Large intestine (tissue), 3 donors: ENCODE data around the gene SFSWAP. TPM values are rescaled to one million over a fixed set of nuclear protein-coding genes. Genes with fewer than 3 reads are reported as not detected.
"Not testable (repeated sequence)": the region's sequence is repeated elsewhere in the genome, so short reads cannot be mapped to it uniquely, and the experiment has no call there.

Experiments
- DNase-seq, 2 donors: peaks; one replicate each; pipeline versions ENCODE4 v3.0.0 to v3.0.0-alpha.2; 2013
- H3K27ac ChIP-seq: one replicate; pipeline ENCODE4 v1.5.1; 2013; ENCODE audit warnings: low read length
- H3K27me3 ChIP-seq: 2 replicates; pipeline ENCODE4 v1.6.1; 2013; ENCODE audit warnings: low read length; ENCODE audit not compliant: control insufficient read depth, insufficient read depth
- H3K36me3 ChIP-seq: 2 replicates; pipeline ENCODE4 v1.6.1; 2013; ENCODE audit warnings: low read length; ENCODE audit not compliant: control insufficient read depth, insufficient read depth
- H3K4me1 ChIP-seq: one replicate; pipeline ENCODE4 v1.6.1; 2013; ENCODE audit warnings: low read length; ENCODE audit not compliant: control insufficient read depth, insufficient read depth
- H3K4me3 ChIP-seq: one replicate; pipeline ENCODE4 v1.5.1; 2013; ENCODE audit warnings: low read length
- H3K9me3 ChIP-seq: one replicate; pipeline ENCODE4 v1.6.1; 2013; ENCODE audit warnings: mild to moderate bottlenecking, low read depth, low read length, moderate library complexity; ENCODE audit not compliant: control insufficient read depth
- WGBS: methylation state at CpG from one replicate; pipeline ENCODE4 v1.1.5; 2013; ENCODE audit warnings: low lambda C conversion rate; ENCODE audit not compliant: insufficient coverage; 5-methylcytosine and 5-hydroxymethylcytosine counted together
- polyA plus RNA-seq: library from polyadenylated mRNA; unstranded; fragments of 120-200 nt; gene quantifications from one replicate; pipeline ENCODE4 v1.2.1, GENCODE V29; 2013

SFSWAP gene
- polyA plus RNA-seq, 1 donor: 37.2 TPM

DNA sequence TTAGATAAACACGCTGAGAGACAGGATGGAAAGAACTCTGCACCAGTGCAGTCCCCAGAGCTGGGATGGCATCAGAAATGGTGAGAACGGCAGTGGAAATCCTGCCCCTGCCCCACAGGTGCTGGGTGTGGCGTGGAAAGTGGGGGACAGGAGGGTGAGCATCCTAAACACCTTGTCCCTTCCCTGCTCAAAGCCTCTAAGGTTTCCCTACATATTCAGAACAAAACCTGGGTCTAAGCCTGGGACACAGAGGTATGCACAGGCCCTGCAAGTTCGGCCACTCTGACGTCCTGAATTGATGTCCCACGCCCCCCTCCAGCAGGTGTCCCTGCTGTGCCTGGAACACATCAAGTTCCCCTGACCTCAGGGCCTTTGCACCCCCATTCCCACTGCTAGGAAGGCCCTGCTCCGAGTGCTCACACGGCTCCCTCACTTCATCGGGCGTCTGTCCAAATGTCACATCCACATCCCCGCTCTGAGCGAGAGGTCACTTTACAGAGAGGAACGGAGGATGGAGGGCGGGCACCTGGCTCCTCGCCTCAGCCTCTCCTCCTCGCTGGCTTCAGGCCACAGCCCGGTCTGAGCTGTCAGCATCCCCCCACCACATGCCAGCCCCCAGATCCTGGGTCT lies 38.5 kb upstream of the SFSWAP start:
- no peaks in the 10 kb centered on the region for H3K9me3 ChIP-seq
- no peak for DNase-seq
- WGBS: no CpG with 5 or more reads among the region's 17 CpGs
- no peaks in the 10 kb centered on the region for H3K36me3 ChIP-seq
- peaks cover 4% of the 10 kb centered on the region for H3K27me3 ChIP-seq
- H3K4me1 ChIP-seq: no peaks in the 10 kb centered on the region
- no peak overlapping the region for H3K27ac ChIP-seq
- no peak overlapping the region for H3K4me3 ChIP-seq

DNA sequence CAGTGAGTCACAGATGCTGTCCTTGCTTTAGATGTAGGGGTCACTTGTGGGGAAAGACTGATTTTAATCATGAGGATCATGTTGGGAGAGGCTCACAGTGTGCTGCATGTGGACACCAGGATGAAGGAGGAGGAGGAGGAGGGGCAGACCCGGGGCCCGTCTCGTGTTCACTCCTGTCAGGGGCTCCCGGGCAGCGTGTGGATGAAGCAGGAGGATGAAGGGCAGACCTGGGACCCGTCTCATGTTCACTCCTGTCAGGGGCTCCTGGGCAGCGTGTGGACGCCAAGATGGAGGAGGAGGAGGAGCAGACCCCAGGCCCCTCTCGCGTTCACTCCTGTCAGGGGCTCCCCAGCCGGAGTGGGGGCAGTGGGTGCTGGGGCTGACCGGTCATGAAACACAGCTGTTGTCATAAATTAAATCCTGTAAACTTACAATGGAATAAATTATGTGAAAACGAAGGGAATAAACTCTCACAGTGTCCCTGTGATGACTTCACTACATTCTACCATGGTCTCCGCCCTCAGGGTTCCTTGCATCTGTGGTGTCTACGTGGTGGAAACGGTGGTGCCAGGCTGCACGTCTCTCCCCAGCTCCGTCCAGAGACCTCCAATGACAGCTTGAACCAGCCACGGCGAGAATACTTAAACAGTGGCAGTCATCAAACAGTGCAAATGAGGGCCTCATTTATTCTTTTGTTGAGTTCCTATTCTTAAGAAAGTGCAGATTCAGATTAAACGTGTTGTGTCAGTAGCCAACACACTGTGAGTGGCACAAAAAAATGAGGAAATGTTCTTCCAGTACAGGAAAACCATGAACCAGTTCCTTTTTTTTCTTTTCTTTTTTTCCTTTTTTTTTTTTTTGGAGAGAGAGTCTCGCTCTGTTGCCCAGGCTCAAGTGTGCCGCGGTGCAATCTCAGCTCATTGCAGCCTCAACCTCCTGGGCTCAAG lies 37.7 kb upstream of the SFSWAP start:
- Histone ChIP-seq H3K4me1 (no peaks in the 10 kb centered on the region), H3K9me3 (no peaks in the 10 kb centered on the region), H3K27me3 (peaks cover 4% of the 10 kb centered on the region), H3K27ac (no peak overlapping the region), H3K36me3 (no peaks in the 10 kb centered on the region), H3K4me3 (no peak overlapping the region)
- WGBS: 100% methylated on average over 1 of the region's 24 CpGs
- DNase-seq: no peak

DNA sequence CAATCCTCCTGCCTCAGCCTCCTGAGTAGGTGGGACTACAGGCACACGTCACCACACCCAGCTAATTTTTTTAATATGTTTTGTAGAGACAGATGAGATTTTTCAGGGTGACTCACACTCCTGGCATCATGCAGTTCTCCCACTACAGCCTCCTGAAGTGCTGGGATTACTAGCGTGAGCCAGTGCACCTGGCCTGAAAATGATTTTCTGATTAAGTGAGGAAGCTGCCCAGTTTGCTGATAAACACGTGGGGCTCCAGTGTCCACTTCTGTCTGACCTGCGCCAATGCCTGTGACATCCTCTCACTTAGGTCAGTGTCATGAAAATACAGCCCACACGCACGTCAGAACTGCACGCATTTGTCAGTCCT lies 37.0 kb upstream of the SFSWAP start:
- no CpG with 5 or more reads among the region's 7 CpGs for WGBS
- no peaks in the 10 kb centered on the region for H3K36me3 ChIP-seq
- H3K9me3 ChIP-seq: no peaks in the 10 kb centered on the region
- DNase-seq: no peak
- no peak overlapping the region for H3K4me3 ChIP-seq
- H3K4me1 ChIP-seq: no peaks in the 10 kb centered on the region
- peaks cover 4% of the 10 kb centered on the region for H3K27me3 ChIP-seq
- H3K27ac ChIP-seq: no peak overlapping the region

DNA sequence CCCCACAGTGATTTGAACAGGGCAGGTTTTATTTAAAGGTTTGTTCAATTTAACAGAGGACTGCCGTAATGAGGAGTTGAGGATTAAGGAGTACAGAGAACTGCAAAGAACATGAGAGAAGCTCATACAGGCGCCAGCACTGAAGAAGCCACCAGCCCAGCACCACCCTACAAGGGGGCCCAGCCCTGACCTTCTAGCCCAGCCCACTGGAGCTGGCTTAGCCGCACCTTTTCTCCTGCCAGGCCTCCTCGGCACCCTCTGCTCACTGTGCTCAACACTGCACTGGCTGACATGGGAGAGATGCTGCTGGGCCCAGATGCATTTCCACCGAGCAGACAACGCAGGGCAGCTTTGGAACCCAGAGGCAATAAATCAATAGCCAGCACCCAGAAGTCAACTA lies 36.5 kb upstream of the SFSWAP start:
- H3K27ac ChIP-seq: no peak overlapping the region
- H3K9me3 ChIP-seq: no peaks in the 10 kb centered on the region
- DNase-seq: no peak
- H3K4me1 ChIP-seq: no peaks in the 10 kb centered on the region
- H3K27me3 ChIP-seq: peaks cover 4% of the 10 kb centered on the region
- no peaks in the 10 kb centered on the region for H3K36me3 ChIP-seq
- no peak overlapping the region for H3K4me3 ChIP-seq
- no CpG with 5 or more reads among the region's 6 CpGs for WGBS

DNA sequence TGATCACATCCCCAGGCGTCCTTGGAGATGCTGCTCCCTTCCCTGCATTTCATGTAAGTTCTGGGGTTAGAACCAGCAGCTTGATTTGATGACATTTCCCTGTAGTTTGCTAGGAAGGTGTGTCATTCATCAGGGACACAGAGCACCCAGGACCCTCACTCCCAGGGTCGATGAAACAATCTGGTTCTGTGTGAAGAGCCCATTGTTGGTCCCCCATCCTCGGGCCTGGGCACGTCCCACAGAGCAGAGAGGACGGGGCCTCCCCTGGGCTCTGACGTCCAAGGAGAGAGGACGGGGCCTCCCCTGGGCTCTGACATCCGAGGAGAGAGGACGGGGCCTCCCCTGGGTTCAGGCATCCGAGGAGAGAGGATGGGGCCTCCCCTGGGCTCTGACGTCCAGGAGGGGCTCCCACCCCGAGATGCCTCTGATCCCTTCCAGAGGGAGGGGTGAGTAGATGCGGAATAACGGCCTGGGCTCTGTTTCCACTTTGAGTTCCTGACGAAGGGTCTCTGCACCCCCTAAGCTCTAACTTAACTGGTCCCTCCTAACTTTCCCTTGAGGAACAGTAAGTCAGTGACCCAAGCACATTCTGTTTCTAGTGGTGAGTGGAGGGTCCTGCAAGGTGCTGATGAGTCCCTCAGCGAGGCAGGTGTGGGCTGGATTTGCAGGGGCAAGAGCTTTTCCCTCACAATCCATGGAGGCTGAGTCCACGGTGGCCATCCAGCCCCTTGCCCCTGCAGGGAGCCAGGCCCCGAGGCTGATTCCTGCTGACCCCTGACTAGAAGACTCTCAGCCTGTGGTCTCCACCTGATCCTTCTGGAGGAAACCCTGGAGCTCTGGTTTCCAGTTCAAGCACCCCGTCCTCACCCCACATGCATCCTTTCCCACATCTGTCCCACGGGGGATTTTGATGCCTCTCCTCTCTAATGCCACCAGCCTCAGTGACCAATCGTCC lies 35.5 kb upstream of the SFSWAP start:
- Histone ChIP-seq H3K4me3 (no peak overlapping the region), H3K27ac (no peak overlapping the region), H3K27me3 (peaks cover 4% of the 10 kb centered on the region), H3K9me3 (no peaks in the 10 kb centered on the region), H3K4me1 (no peaks in the 10 kb centered on the region), H3K36me3 (no peaks in the 10 kb centered on the region)
- DNase-seq: no peak
- no CpG with 5 or more reads among the region's 21 CpGs for WGBS

DNA sequence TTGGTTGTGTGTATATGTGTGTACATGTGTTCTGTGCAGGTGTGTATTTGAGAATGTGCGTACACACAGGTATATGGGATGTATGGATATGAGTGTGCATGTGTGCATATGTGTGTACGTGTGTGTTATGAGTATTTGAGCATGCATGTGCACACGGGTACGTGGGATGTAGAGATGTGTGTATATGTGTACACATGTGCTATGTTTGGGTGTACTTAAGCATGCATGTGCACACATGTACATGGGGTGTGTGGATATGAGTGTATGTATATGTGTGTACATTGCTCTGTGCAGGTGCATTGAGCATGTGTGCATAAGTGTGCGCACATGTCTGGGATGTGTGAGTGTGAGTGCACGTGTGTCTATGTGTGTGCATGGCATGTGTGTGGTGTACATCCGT lies 34.3 kb upstream of the SFSWAP start:
- no peaks in the 10 kb centered on the region for H3K36me3 ChIP-seq
- no peaks in the 10 kb centered on the region for H3K4me1 ChIP-seq
- no peaks in the 10 kb centered on the region for H3K9me3 ChIP-seq
- no peak for DNase-seq
- H3K27me3 ChIP-seq: peaks cover 7% of the 10 kb centered on the region
- H3K4me3 ChIP-seq: no peak overlapping the region
- no peak overlapping the region for H3K27ac ChIP-seq
- no CpG with 5 or more reads among the region's 7 CpGs for WGBS

DNA sequence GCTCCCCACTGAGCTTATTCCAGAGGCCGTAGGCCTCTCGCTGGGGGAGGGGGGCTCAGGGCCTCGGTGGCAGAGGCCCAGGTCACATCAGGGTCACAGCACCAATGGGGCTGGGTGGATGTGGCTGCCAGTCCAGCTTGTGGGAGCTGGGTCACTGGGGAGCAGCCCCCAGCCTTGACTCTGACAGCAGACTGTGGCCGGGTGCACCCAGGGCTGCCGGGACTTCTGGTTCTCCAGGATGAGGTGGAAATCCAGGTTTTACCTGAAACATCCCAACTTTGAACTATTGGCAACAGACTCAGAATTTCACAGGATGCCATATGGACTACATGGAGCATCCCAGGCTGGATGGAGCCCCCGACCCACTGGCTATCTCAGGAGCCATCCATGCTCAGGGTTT lies 33.8 kb upstream of the SFSWAP start:
- H3K4me3 ChIP-seq: not testable (repeated sequence)
- WGBS: no CpG with 5 or more reads among the region's 6 CpGs

DNA sequence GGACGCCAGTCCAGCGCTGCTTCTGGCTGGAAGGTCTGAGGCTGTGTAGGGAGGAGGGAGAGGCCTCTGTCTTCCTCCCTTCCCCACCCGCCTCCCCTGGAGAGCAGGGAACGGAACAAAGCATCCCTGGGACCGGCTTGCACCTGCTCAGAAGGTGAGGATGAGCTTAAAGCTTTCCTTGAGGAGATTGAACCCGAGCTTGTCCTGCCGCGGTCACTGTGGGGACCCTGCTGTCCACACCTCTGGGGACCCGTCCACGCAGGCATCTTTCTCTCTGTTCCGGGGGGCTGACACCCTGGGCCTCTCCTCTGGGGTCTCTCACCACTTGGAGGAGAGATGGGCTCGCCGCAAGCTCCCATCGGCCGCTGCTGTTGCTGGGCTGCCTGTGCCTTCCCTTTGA lies 33.2 kb upstream of the SFSWAP start:
- peaks cover 7% of the 10 kb centered on the region for H3K27me3 ChIP-seq
- WGBS: no CpG with 5 or more reads among the region's 15 CpGs

More for the DNA sequence above, 33.8 kb upstream of the SFSWAP start:
- not testable (repeated sequence) for H3K4me1 ChIP-seq, DNase-seq, H3K9me3 ChIP-seq, H3K27me3 ChIP-seq, H3K27ac ChIP-seq, H3K36me3 ChIP-seq

DNA sequence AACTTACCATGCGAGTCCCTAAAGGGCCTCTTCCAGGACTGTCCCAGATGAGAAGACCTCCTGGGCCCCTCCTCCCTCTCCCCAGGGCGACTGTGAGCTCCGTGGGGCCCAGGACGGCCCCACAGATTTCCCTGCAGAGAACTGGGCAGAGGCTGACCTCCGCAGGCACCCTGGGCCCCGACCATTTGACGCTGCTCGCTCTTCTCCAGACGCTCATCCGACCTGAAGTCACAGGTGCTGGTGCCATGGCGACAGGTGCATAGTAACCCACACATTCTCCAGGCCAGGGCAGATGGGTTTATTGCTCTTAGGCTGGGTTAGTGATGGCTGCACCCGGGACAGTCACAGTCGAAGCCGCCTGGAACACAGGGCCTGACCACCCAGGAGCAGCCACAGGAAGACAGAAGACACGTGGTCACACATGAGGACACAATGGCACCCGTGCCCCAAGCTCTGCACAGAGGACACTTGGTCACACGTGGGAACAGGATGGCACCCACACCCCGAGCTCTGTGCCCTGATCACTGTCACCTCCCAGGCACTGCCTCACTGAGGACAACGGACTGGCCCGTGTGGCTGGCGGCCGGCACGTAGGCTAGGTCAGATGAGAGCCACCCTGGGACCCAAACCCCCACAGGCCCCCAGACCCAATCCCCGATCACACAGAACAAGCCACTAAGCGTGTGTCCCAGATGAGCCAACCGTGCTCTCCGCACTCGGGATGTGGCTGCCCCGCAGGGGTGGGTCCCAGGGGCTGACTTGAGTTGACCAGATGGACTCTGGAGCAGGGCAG lies 32.3 kb upstream of the SFSWAP start:
- not testable (repeated sequence) for H3K4me3 ChIP-seq, H3K4me1 ChIP-seq, H3K36me3 ChIP-seq, H3K27ac ChIP-seq, H3K27me3 ChIP-seq, H3K9me3 ChIP-seq, DNase-seq
- WGBS: no CpG with 5 or more reads among the region's 29 CpGs

More for the DNA sequence above, 33.2 kb upstream of the SFSWAP start:
- Histone ChIP-seq H3K36me3 (no peaks in the 10 kb centered on the region), H3K27ac (no peak overlapping the region), H3K4me1 (no peaks in the 10 kb centered on the region), H3K9me3 (no peaks in the 10 kb centered on the region), H3K4me3 (no peak overlapping the region)
- DNase-seq: no peak
